GM19467 (cell line): ENCODE results near the gene ALOX12.
"Not testable (repeated sequence)": the region's sequence is repeated elsewhere in the genome, so short reads cannot be mapped to it uniquely, and the experiment has no call there.

Experiments used
- ATAC-seq: cut with Tn5 transposase; IDR thresholded peaks from one replicate; pipeline ENCODE4 v1.9.1; 2021; ENCODE audit warnings: mild to moderate bottlenecking, moderate library complexity; ENCODE audit not compliant: unreplicated experiment

Gene ALOX12

GRCh38 chr17:7043182-7043496, 47.3 kb downstream of the ALOX12 start:
- ATAC-seq: no peak

DNA sequence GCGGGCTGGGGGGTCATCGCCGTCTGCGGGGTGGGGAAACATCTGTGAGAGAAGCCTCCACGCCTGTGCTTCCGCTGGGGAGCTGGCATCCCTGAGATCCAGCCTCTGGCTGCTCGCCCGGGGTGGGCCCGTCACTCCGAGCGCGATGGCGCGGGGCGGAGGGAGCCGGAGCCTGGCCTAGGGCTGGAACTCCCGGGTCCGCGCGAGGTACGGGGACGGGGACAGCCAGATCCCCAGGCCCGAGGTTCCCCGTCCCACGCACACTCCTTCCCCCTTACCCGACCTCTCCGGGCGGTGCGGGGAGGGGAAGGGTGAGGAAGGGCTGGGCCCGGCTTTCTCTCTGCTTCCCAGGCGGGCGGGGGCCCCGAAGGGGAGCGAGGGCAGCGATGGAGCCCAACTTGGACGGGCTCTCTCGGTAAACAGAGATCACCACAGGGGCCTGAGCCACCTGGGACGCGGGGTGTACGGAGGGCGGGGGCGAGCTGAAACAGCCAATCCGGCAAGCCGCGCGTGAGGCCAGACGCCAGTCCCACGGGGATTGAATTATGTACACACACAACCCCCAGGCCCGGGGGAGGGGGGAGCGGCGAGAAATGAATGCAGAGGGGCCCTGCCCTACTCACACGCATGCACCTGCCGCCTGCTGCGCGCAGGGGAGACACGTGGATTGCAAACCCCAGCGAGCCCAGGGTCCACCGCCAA, 47.8 kb downstream of the ALOX12 start, which contains the start of gene SLC16A11:
TSS of gene SLC16A11 (minus strand) at position 596 of the 702 bp plus-strand sequence. CDS start at position 17, 579 bp downstream.
- ATAC-seq: no peak

DNA sequence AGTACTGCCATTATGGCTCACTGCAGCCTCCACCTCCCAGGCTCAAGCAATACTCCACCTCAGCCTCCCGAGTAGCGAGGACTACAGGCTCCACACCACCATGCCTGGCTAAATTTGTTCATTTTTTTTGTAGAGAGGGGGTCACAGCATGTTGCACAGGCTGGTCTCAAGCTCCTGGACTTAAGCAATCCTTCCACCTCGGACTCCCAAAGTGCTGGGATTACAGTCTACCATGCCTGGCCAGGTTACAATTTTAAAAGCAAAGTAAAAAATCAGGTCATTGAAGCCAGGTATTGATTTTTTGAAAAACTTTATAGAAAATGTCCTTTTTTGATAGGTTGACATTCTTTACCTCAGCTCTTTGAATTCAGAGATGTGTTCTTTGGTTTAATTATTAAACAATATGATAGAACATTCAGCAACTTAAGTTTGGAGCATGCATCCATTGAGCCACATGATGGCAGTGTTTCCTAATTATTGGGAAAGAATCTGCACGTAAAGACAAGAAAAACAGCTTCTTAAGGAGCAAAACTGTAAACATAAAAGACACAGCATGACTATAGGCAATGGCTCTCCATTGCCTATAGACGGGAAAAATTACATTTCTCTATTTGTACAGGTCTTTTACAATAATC, 49.8 kb downstream of the ALOX12 start:
- ATAC-seq: no peak

DNA sequence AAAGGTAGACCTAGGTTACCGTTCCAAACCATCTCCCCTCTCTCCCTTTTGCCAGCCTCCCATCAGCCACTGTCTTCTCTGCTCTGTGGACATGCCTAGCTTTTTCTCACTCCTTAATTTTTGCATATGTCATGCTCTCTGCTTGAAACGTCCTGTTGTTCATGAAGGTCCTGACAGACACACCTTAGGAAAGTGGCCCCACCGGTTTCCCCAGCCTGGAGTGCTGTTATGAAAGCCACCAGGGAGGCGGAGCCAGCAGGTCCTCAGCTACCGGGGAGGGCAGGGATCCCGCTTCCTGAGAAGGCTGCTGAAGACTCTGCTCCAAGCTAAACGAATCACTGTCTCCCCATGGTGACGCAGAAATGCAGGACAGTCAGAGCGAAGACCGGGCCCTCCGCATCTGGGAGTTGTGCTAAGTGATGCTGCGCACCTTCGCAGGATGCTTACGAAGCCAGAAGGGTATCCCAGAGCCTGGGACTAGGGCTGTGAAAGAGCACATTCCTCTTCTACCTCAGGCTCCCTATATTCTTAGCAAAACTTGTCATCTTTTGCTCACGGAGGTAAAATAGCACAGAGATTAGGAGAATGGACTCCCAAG, 50.4 kb downstream of the ALOX12 start:
- ATAC-seq: no peak

GRCh38 chr17:7046725-7047397, 51.0 kb downstream of the ALOX12 start:
- ATAC-seq: not testable (repeated sequence)

DNA sequence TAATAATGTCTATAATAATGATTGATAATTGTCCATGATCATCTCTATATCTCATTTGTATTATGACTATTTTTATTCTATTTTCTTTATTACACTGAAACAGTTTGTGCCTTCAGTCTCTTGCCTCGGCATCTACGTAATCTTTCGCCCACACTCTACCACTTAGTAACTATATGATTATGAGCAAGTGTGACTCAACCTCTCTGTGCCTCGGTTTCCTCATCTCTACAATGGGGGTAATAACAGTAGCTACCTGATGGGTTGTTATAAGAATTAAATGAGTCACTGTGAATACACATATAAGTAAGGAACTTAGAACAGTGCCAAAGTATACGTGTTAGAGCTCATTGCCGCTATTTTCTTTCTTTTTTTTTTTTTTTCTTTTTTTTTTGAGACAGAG, 51.7 kb downstream of the ALOX12 start:
- no peak for ATAC-seq

- no peak for ATAC-seq
Measured at GRCh38 chr17:7048968-7049367, 53.1 kb downstream of the ALOX12 start.

- not testable (repeated sequence) for ATAC-seq
Measured at GRCh38 chr17:7050583-7050982, 54.7 kb downstream of the ALOX12 start.

DNA sequence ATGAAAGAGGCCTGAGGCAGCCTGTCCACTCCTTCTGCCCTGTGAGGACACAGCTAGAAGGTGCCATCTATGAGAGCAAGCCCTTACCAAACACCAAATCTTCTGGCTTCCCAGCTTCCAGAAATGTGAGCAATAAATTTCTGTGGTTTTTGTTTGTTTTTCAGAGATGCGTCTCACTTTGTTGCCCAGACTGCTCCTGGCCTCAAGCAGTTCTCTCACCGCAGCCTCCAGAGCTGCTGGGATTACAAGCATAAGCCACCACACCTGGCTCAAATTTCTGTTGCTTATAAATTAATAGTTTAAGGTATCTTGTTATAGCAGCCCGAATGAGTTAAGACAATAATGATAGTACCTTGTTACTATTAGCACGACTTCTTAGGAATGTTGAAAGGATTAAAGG, 60.5 kb downstream of the ALOX12 start:
- ATAC-seq: no peak

DNA sequence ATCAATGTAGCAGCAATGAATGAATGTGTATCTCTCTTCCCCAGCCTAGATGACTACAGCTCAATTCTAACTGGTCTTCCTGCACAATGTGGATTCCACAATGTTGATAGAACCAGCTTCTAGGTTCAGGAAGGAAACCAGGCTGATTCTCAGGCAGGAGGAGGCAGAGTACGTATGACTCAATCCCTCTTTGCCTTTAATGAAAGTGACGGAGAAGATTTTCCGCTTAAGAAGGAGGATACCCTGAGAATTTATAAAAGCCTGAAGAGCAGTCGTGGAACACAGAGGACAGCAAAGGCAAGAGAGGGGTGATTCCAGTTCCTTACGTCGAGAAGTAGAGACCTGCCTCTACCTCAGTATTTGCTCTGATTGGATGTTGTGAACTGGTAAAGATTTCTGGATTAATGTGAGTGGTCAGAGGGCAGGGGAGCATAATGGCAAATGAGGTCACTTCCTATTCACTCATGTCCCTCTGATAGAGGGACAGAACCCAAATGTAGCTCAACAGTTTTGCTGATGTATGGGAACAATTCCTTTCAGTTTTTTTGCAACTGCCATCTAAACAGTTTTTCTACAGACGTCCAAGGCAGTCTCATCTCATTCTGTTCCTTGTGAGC, 63.1 kb downstream of the ALOX12 start:
- no peak for ATAC-seq
